ENCODE data around the gene TRPM3. TPM values are rescaled to one million over a fixed set of nuclear protein-coding genes. Genes with fewer than 3 reads are reported as not detected.

The TRPM3 gene
- total RNA-seq, 4 donors from 2014 or later: 2.4 to 11.1 (median 5.6) TPM

DNA sequence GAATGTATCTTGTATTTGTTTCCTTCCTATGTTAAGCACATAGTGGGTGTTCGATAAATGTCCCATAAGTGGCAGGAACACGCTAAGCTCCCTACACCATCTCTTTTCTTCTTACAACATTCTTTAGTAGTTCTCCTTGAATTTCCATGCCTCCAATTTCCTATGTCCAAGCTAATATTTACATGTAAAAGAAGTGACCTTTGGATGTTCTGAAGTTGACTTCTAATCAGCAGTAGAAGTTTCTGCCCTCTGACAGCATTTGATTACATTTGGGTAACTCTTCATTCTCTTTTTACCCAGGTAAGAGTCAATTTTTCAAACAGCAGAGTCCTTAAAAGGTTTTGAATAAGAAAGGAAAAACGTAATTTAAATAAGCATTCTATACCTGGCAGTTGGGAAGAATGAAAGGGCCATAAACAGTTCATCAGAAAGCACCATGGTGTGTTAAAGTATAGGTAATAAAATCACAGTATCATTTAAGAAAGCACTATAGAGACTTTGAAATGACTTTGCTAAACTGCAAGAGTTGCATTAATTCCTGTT lies 78.9 kb downstream of the TRPM3 start:
- no peak for DNase-seq
- intact Hi-C loops (cut with DNase I): no loop called here
- Histone ChIP-seq H3K36me3 (no peaks in the 10 kb centered on the region), H3K27ac (no peak overlapping the region), H3K4me1 (no peaks in the 10 kb centered on the region), H3K9me3 (no peaks in the 10 kb centered on the region), H3K4me3 (replicated peaks in 1 of 3) (no peak overlapping the region), H3K27me3 (no peaks in the 10 kb centered on the region)
- TF ChIP-seq, protein P1, sequence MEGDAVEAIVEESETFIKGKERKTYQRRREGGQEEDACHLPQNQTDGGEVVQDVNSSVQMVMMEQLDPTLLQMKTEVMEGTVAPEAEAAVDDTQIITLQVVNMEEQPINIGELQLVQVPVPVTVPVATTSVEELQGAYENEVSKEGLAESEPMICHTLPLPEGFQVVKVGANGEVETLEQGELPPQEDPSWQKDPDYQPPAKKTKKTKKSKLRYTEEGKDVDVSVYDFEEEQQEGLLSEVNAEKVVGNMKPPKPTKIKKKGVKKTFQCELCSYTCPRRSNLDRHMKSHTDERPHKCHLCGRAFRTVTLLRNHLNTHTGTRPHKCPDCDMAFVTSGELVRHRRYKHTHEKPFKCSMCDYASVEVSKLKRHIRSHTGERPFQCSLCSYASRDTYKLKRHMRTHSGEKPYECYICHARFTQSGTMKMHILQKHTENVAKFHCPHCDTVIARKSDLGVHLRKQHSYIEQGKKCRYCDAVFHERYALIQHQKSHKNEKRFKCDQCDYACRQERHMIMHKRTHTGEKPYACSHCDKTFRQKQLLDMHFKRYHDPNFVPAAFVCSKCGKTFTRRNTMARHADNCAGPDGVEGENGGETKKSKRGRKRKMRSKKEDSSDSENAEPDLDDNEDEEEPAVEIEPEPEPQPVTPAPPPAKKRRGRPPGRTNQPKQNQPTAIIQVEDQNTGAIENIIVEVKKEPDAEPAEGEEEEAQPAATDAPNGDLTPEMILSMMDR (IDR thresholded peaks at IDR 0.05): no peak
- no peak for TF ChIP-seq POLR2A (IDR thresholded peaks at IDR 0.05)
- WGBS, 2 donors: 84% methylated on average over 3 of the region's 3 CpGs

DNA sequence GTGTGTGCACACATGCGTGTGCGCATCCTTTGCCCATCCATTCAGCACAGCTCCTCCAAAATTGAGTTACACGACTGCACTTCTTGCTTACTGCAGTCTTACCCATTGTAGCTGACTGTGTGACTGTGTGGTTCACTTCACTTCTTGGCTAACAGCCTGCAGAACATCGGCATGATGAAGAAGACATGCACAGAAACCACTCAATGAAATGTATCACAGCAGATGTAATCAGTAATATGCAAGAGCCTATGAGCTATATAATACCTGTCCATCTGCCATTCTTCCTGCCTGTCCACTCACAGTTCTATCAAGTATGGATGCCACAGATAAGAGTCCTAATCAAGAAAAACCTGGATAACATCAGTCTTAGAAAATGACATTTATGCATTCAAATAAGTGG lies 83.9 kb downstream of the TRPM3 start:
- Histone ChIP-seq H3K27me3 (no peaks in the 10 kb centered on the region), H3K4me1 (peaks cover 0 to 4% of the 10 kb centered on the region in 2 donors), H3K4me3 (replicated peaks in 1 of 3) (no peak overlapping the region), H3K36me3 (no peaks in the 10 kb centered on the region), H3K9me3 (no peaks in the 10 kb centered on the region), H3K27ac (no peak overlapping the region)
- no peak for DNase-seq
- TF ChIP-seq POLR2A (IDR thresholded peaks at IDR 0.05): no peak
- TF ChIP-seq, protein P1 (IDR thresholded peaks at IDR 0.05): no peak
- WGBS, 2 donors: 77 to 91% methylated on average over 4 of the region's 4 CpGs
- intact Hi-C loops (cut with DNase I): no loop called here

DNA sequence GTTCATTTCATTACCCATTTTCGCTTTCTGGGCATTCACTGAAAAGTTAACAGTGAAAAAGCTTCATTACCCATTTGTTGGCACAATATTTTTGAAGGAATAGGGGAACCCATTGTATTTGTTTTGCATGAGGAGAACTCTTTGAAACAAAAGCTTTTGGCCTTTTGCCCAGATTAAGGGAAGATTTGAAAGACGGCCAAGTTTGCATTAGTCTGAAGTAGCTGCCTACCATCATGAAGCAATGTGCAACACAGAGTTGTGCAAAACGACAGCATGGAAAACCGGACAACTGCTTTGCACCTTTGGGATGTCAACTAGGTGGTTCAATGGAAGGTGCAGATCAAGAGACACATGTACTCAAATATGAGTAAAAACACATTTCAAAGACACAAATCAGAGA lies 84.9 kb downstream of the TRPM3 start:
- WGBS, 2 donors: 12% methylated on average over 4 of the region's 4 CpGs
- Histone ChIP-seq H3K4me1 (peaks cover 0 to 4% of the 10 kb centered on the region in 2 donors), H3K27ac (no peak overlapping the region), H3K9me3 (no peaks in the 10 kb centered on the region), H3K36me3 (no peaks in the 10 kb centered on the region), H3K4me3 (replicated peaks in 1 of 3) (no peak overlapping the region), H3K27me3 (no peaks in the 10 kb centered on the region)
- no peak for TF ChIP-seq POLR2A (IDR thresholded peaks at IDR 0.05)
- TF ChIP-seq, protein P1 (IDR thresholded peaks at IDR 0.05): no peak
- intact Hi-C loops (cut with DNase I): no loop called here
- peak; percentile 29 to 42 for DNase-seq

DNA sequence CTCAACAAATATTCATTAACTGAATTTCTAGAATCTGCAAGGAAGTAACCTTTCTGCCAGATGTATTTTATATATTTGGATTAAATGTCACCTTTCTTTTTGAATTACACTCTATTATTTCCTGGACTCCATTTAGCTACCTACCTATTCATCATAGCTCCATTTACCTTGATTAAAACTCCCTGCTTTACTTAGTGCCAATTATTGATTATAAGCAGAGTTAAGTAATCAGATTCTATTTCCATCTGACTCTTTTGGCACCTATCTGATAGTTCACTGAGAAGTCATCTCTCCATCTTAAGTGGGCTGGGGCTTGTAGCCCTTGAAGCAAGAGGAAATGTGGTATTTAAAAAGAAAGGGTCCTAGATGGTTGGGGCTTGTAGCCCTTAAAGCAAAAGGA lies 88.6 kb downstream of the TRPM3 start:
- DNase-seq: no peak
- H3K27ac ChIP-seq: no peak overlapping the region
- H3K36me3 ChIP-seq: no peaks in the 10 kb centered on the region
- peaks cover 0 to 4% of the 10 kb centered on the region in 2 donors for H3K4me1 ChIP-seq
- no peaks in the 10 kb centered on the region for H3K27me3 ChIP-seq
- TF ChIP-seq, protein P1 (IDR thresholded peaks at IDR 0.05): no peak
- TF ChIP-seq POLR2A (IDR thresholded peaks at IDR 0.05): no peak
- H3K9me3 ChIP-seq: no peaks in the 10 kb centered on the region
- intact Hi-C loops (cut with DNase I): no loop called here
- no peak overlapping the region for H3K4me3 ChIP-seq (replicated peaks in 1 of 3)

DNA sequence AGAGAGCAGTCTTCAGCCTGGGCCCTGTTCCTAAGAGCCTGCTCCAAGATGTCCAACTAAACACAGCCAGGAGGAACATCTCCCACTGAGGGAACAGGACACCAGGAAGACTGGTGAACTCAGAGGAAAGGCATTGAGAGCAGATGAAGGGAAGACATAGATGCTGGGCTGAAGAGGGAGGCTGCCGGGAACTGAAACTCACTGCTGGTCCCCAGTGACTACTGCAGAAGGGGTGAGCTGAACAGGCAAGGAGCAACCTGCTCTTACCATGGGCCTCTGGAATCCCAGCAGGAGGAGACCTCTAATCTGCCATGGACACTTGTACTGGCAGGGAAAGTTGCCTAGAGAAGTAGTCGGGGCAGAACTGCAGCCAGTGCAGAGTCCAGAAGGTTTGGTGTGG lies 95.7 kb downstream of the TRPM3 start:
- intact Hi-C loops (cut with DNase I): no loop called here
- Histone ChIP-seq H3K4me1 (no peaks in the 10 kb centered on the region), H3K27me3 (no peaks in the 10 kb centered on the region), H3K4me3 (replicated peaks in 1 of 3) (no peak overlapping the region), H3K27ac (no peak overlapping the region), H3K36me3 (no peaks in the 10 kb centered on the region), H3K9me3 (no peaks in the 10 kb centered on the region)
- DNase-seq: no peak
- WGBS, 2 donors: 69 to 80% methylated on average over 2 of the region's 2 CpGs
- TF ChIP-seq POLR2A (IDR thresholded peaks at IDR 0.05): no peak
- TF ChIP-seq, protein P1 (IDR thresholded peaks at IDR 0.05): no peak
